HG03565 (cell line): ENCODE data around the gene LRIG1.

Experiments
- ATAC-seq: cut with Tn5 transposase; IDR thresholded peaks from one replicate; pipeline ENCODE4 v1.9.1; 2021; ENCODE audit warnings: mild to moderate bottlenecking, moderate library complexity; ENCODE audit not compliant: unreplicated experiment

Gene LRIG1

GRCh38 chr3:66500576-66501482 is at the start of gene LRIG1:
TSS of gene LRIG1 (minus strand) at chr3:66501022. CDS start at chr3:66500407, 615 bp downstream.
- peak; percentile 97 for ATAC-seq

GRCh38 chr3:66544619-66545429 is 44.0 kb upstream of the LRIG1 start:
- ATAC-seq: no peak

GRCh38 chr3:66542153-66542552 is 41.3 kb upstream of the LRIG1 start:
- ATAC-seq: no peak

GRCh38 chr3:66539466-66539989 is 38.7 kb upstream of the LRIG1 start:
- ATAC-seq: no peak

GRCh38 chr3:66538390-66538789 is 37.6 kb upstream of the LRIG1 start:
- ATAC-seq: no peak

- ATAC-seq: no peak
Measured at GRCh38 chr3:66537735-66538134, 36.9 kb upstream of the LRIG1 start.

- ATAC-seq: no peak
Measured at GRCh38 chr3:66536791-66537190, 36.0 kb upstream of the LRIG1 start.

- ATAC-seq: no peak
Measured at GRCh38 chr3:66534304-66534845, 33.6 kb upstream of the LRIG1 start.

GRCh38 chr3:66532613-66533012 is 31.8 kb upstream of the LRIG1 start:
- ATAC-seq: no peak

- no peak for ATAC-seq
Measured at GRCh38 chr3:66532160-66532587, 31.4 kb upstream of the LRIG1 start.

- ATAC-seq: no peak
Measured at GRCh38 chr3:66531256-66531655, 30.4 kb upstream of the LRIG1 start.

- ATAC-seq: no peak
Measured at GRCh38 chr3:66527246-66527645, 26.4 kb upstream of the LRIG1 start.

- no peak for ATAC-seq
Measured at GRCh38 chr3:66525771-66526170, 24.9 kb upstream of the LRIG1 start.

- ATAC-seq: no peak
Measured at GRCh38 chr3:66520724-66521123, 19.9 kb upstream of the LRIG1 start.

GRCh38 chr3:66518644-66519043 is 17.8 kb upstream of the LRIG1 start:
- no peak for ATAC-seq

GRCh38 chr3:66518126-66518525 is 17.3 kb upstream of the LRIG1 start:
- no peak for ATAC-seq

- ATAC-seq: no peak
Measured at GRCh38 chr3:66517241-66517640, 16.4 kb upstream of the LRIG1 start.

- ATAC-seq: no peak
Measured at GRCh38 chr3:66508461-66508860, 7.6 kb upstream of the LRIG1 start.

GRCh38 chr3:66507423-66508260 is 6.8 kb upstream of the LRIG1 start:
- ATAC-seq: no peak

GRCh38 chr3:66506154-66506553 is 5.3 kb upstream of the LRIG1 start:
- ATAC-seq: no peak
